ENCODE data around the gene TAS1R1.

The TAS1R1 gene

GRCh38 chr1:6574818-6575217 lies 19.7 kb downstream of the TAS1R1 start:
- no peak for DNase-seq

- DNase-seq, result no peak
Observed at GRCh38 chr1:6577831-6578525, 22.9 kb downstream of the TAS1R1 start.

GRCh38 chr1:6578624-6579373 lies 23.7 kb downstream of the TAS1R1 start:
- DNase-seq, result no peak

- peak; percentile 87 for DNase-seq
Observed at GRCh38 chr1:6579374-6580118, 24.4 kb downstream of the TAS1R1 start, which contains the start of gene ZBTB48. Gene ZBTB48, plus strand, starts transcription at chr1:6579994. Its CDS starts 616 bp downstream, at chr1:6580610.

GRCh38 chr1:6580119-6580592 lies 25.0 kb downstream of the TAS1R1 start:
- DNase-seq, result no peak

- no peak for DNase-seq
Observed at GRCh38 chr1:6580593-6581409, 25.7 kb downstream of the TAS1R1 start.

- no peak for DNase-seq
Observed at GRCh38 chr1:6581561-6582305, 26.6 kb downstream of the TAS1R1 start.

- DNase-seq, result no peak
Observed at GRCh38 chr1:6582370-6582769, 27.3 kb downstream of the TAS1R1 start.

GRCh38 chr1:6584126-6585080 lies 29.3 kb downstream of the TAS1R1 start:
- no peak for DNase-seq

GRCh38 chr1:6585081-6585722 lies 30.1 kb downstream of the TAS1R1 start:
- DNase-seq, result no peak

- no peak for DNase-seq
Observed at GRCh38 chr1:6585841-6586240, 30.7 kb downstream of the TAS1R1 start.

- no peak for DNase-seq
Observed at GRCh38 chr1:6586404-6586816, 31.3 kb downstream of the TAS1R1 start.

- no peak for DNase-seq
Observed at GRCh38 chr1:6587261-6588005, 32.3 kb downstream of the TAS1R1 start.

- DNase-seq, result no peak
Observed at GRCh38 chr1:6588128-6588892, 33.2 kb downstream of the TAS1R1 start.

- no peak for DNase-seq
Observed at GRCh38 chr1:6588893-6589520, 33.9 kb downstream of the TAS1R1 start.

- no peak for DNase-seq
Observed at GRCh38 chr1:6590046-6590445, 34.9 kb downstream of the TAS1R1 start.

GRCh38 chr1:6591222-6591621 lies 36.1 kb downstream of the TAS1R1 start:
- DNase-seq, result no peak

GRCh38 chr1:6591644-6592043 lies 36.5 kb downstream of the TAS1R1 start:
- DNase-seq, result no peak

Measured in NCI-H1694 (cell line).